IMR-90 (cell line): ENCODE data around the gene ROS1. TPM values are rescaled to one million over a fixed set of nuclear protein-coding genes. Genes with fewer than 3 reads are reported as not detected.

Source experiments
- ATAC-seq: fragments of 200-7000 bp; cut with Tn5 transposase; 2 replicates; pipeline ENCODE4 v1.9.1; 2020; ENCODE audit warnings: low read depth, mild to moderate bottlenecking, moderate library complexity
- BruUV-seq: library from RNA; stranded (reverse); fragments of 400-500 nt; replicated peaks from 2 replicates; lab custom pipeline; 2021; lab: Mats Ljungman, UMichigan
- CTCF ChIA-PET: fragments of 300-600 bp; formaldehyde crosslinking; extraction: SDS; loops from one replicate; lab custom pipeline; 2021; ENCODE audit warnings: antibody characterized with exemption; lab: Yijun Ruan, JAX
- POLR2A ChIA-PET: fragments of 300-600 bp; sonication (Branson Sonifier 250); formaldehyde crosslinking; loops from one replicate; lab custom pipeline; 2022; ENCODE audit warnings: antibody characterized with exemption; ENCODE audit not compliant: unreplicated experiment; lab: Charles Lee
- DNase-seq: peaks from one replicate; pipeline ENCODE4 v3.0.0; 2013
- H2AFZ ChIP-seq: replicated peaks from 2 replicates; pipeline ENCODE3; 2013; ENCODE audit warnings: low read length, mild to moderate bottlenecking; ENCODE audit not compliant: poor library complexity
- H2AK5ac ChIP-seq: 2 replicates; pipeline ENCODE4 v1.6.1; 2013; ENCODE audit warnings: low read depth, low read length, inconsistent platforms
- H2AK9ac ChIP-seq: replicated peaks from 2 replicates; pipeline ENCODE3; 2013; ENCODE audit warnings: mild to moderate bottlenecking, low read depth, low read length, moderate library complexity; ENCODE audit not compliant: poor library complexity
- H2BK120ac ChIP-seq: 2 replicates; pipeline ENCODE4 v1.6.1; 2013; ENCODE audit warnings: low read depth, low read length, inconsistent platforms
- H2BK15ac ChIP-seq: 3 replicates; pipeline ENCODE4 v1.6.1; 2013; ENCODE audit warnings: low read depth, low read length, inconsistent platforms
- H2BK20ac ChIP-seq: 2 replicates; pipeline ENCODE4 v1.6.1; 2013; ENCODE audit warnings: low read depth, mild to moderate bottlenecking, inconsistent platforms, low read length, moderate library complexity
- H2BK5ac ChIP-seq: 2 replicates; pipeline ENCODE4 v1.6.1; 2013; ENCODE audit warnings: mild to moderate bottlenecking, low read depth, low read length, inconsistent platforms; ENCODE audit not compliant: poor library complexity, severe bottlenecking
- H3K14ac ChIP-seq: replicated peaks from 2 replicates; pipeline ENCODE4 v1.6.1; 2013; ENCODE audit warnings: low read depth, low read length, inconsistent platforms
- H3K18ac ChIP-seq: 2 replicates; pipeline ENCODE4 v1.6.1; 2013; ENCODE audit warnings: low read depth, low read length, control low read depth
- H3K23ac ChIP-seq: 2 replicates; pipeline ENCODE4 v1.6.1; 2013; ENCODE audit warnings: low read depth, low read length, inconsistent platforms
- H3K27ac ChIP-seq: 2 replicates; pipeline ENCODE4 v1.5.1; 2013; ENCODE audit warnings: mild to moderate bottlenecking, control low read depth, low read length; ENCODE audit not compliant: insufficient read depth
- H3K27me3 ChIP-seq: 2 replicates; pipeline ENCODE4 v1.6.1; 2013; ENCODE audit warnings: low read length; ENCODE audit not compliant: control insufficient read depth, insufficient read depth
- H3K36me3 ChIP-seq: 2 replicates; pipeline ENCODE4 v1.6.1; 2013; ENCODE audit warnings: low read length, mixed read lengths; ENCODE audit not compliant: control insufficient read depth, insufficient read depth
- H3K4ac ChIP-seq: 2 replicates; pipeline ENCODE4 v1.6.1; 2013; ENCODE audit warnings: low read depth, low read length, inconsistent platforms
- H3K4me1 ChIP-seq: 2 replicates; pipeline ENCODE4 v1.6.1; 2013; ENCODE audit warnings: low read length, mixed read lengths; ENCODE audit not compliant: control insufficient read depth, insufficient read depth
- H3K4me2 ChIP-seq: 2 replicates; pipeline ENCODE4 v1.6.1; 2013; ENCODE audit warnings: low read depth, mild to moderate bottlenecking, control low read depth, low read length, moderate library complexity
- H3K4me3 ChIP-seq: 2 replicates; pipeline ENCODE4 v1.5.1; 2013; ENCODE audit warnings: low read depth, mild to moderate bottlenecking, control low read depth, low read length, moderate library complexity; ENCODE audit not compliant: insufficient read depth
- H3K56ac ChIP-seq: 2 replicates; pipeline ENCODE4 v1.6.1; 2013; ENCODE audit warnings: low read length, inconsistent platforms; ENCODE audit not compliant: insufficient read depth; ENCODE audit errors: extremely low read depth
- H3K79me1 ChIP-seq, 2 experiments: 2 replicates each; pipeline ENCODE4 v1.6.1; 2013; ENCODE audit warnings: low read length in 2 of 2, inconsistent platforms in 1 of 2, low read depth in 1 of 2
- H3K9ac ChIP-seq: 2 replicates; pipeline ENCODE4 v1.6.1; 2013; ENCODE audit warnings: low read depth, low read length, control low read depth
- H3K9me1 ChIP-seq: 2 replicates; pipeline ENCODE4 v1.6.1; 2013; ENCODE audit warnings: low read length, inconsistent platforms; ENCODE audit not compliant: insufficient read depth
- H3K9me3 ChIP-seq: 2 replicates; pipeline ENCODE4 v1.6.1; 2013; ENCODE audit warnings: low read length; ENCODE audit not compliant: control insufficient read depth, insufficient read depth
- H4K20me1 ChIP-seq: 2 replicates; pipeline ENCODE4 v1.6.1; 2013; ENCODE audit warnings: low read length, inconsistent platforms; ENCODE audit not compliant: insufficient read depth
- H4K5ac ChIP-seq: 2 replicates; pipeline ENCODE4 v1.6.1; 2013; ENCODE audit warnings: mild to moderate bottlenecking, low read depth, low read length, control low read depth
- H4K8ac ChIP-seq, 2 experiments: 2 replicates each; pipeline ENCODE4 v1.6.1; 2013; ENCODE audit warnings: low read depth in 2 of 2, low read length in 2 of 2, control low read depth in 1 of 2, inconsistent platforms in 1 of 2
- H4K91ac ChIP-seq: 2 replicates; pipeline ENCODE4 v1.6.1; 2013; ENCODE audit warnings: low read depth, low read length, inconsistent platforms; ENCODE audit not compliant: insufficient read depth
- BHLHE40 ChIP-seq: fragments of 150-350 bp; IDR thresholded peaks from 2 replicates; pipeline ENCODE4 v1.6.1; 2016; ENCODE audit warnings: mild to moderate bottlenecking, low read depth, low read length
- CHD1 ChIP-seq: IDR thresholded peaks from 2 replicates; pipeline ENCODE4 v1.6.1; 2012; ENCODE audit warnings: low read depth, low read length, improper control_type of control experiment
- MAZ ChIP-seq: IDR thresholded peaks from 2 replicates; pipeline ENCODE4 v1.6.1; 2012; ENCODE audit warnings: low read depth, mild to moderate bottlenecking, low read length, improper control_type of control experiment, moderate library complexity, borderline replicate concordance
- MXI1 ChIP-seq: IDR thresholded peaks from 2 replicates; pipeline ENCODE4 v1.6.1; 2012; ENCODE audit warnings: low read depth, mild to moderate bottlenecking, low read length, moderate library complexity, borderline replicate concordance
- NFE2L2 ChIP-seq: fragments of 150-350 bp; IDR thresholded peaks from 2 replicates; pipeline ENCODE4 v1.6.1; 2016; ENCODE audit warnings: low read depth, mild to moderate bottlenecking, low read length
- POLR2A ChIP-seq: IDR thresholded peaks from 2 replicates; pipeline ENCODE4 v1.6.1; 2012; ENCODE audit warnings: mild to moderate bottlenecking, low read depth, low read length
- RAD21 ChIP-seq: IDR thresholded peaks from 2 replicates; pipeline ENCODE4 v1.6.1; 2012; ENCODE audit warnings: low read length, improper control_type of control experiment
- RCOR1 ChIP-seq: IDR thresholded peaks from 2 replicates; pipeline ENCODE4 v1.6.1; 2012; ENCODE audit warnings: mild to moderate bottlenecking, low read length, improper control_type of control experiment; ENCODE audit not compliant: insufficient replicate concordance
- WGBS, 2 experiments: methylation state at CpG; one replicate each; pipeline versions ENCODE4 v1.1.5 to v1.1.7; 2013; ENCODE audit warnings: missing lambda C conversion rate in 2 of 2; ENCODE audit not compliant: insufficient read length in 1 of 2; ENCODE audit errors: extremely low coverage in 2 of 2; 5-methylcytosine and 5-hydroxymethylcytosine counted together
- dilution Hi-C: fragments of 300-500 bp; cut with HindIII; formaldehyde crosslinking; loops from one replicate; pipeline ENCODE4 v1.14.3; 2018; ENCODE audit warnings: low sequenced_read_pairs; ENCODE audit not compliant: unreplicated experiment
- in situ Hi-C: fragments of 300-500 bp; cut with MboI; formaldehyde crosslinking; loops from 3 replicates; pipeline ENCODE4 v1.14.3; 2019; ENCODE audit warnings: low sequenced_read_pairs, inconsistent platforms, mixed read lengths
- intact Hi-C: fragments of 100-400 bp; cut with micrococcal nuclease; formaldehyde crosslinking; loops from 2 replicates; pipeline ENCODE4 v1.10.0; 2022
- polyA plus RNA-seq, 3 experiments: library from polyadenylated mRNA; depleted of rRNA; stranded (reverse); fragments of >200 nt; gene quantifications; 2 replicates each; pipeline ENCODE4 v1.2.3, GENCODE V29; 2012; ENCODE audit warnings: low replicate concordance in 1 of 3
- total RNA-seq: library from RNA; depleted of rRNA; stranded (reverse); fragments of >200 nt; gene quantifications from 2 replicates; pipeline ENCODE4 v1.2.3, GENCODE V29; 2012
- TF ChIP-seq, protein P1 (sequence below): conservative IDR thresholded peaks from 2 replicates; pipeline ENCODE4 v1.5.1; 2012; ENCODE audit warnings: mild to moderate bottlenecking, low read depth, low read length, improper control_type of control experiment
- TF ChIP-seq, protein P2 (sequence below): fragments of 150-350 bp; IDR thresholded peaks from 2 replicates; pipeline ENCODE4 v1.6.1; 2017; ENCODE audit warnings: mild to moderate bottlenecking, antibody characterized with exemption, low read length, low read depth

The ROS1 gene
- total and polyA plus RNA-seq, 2 of the 4 experiments (the other 2 are of a cell fraction), result under 0.01 to 0.03 TPM

DNA sequence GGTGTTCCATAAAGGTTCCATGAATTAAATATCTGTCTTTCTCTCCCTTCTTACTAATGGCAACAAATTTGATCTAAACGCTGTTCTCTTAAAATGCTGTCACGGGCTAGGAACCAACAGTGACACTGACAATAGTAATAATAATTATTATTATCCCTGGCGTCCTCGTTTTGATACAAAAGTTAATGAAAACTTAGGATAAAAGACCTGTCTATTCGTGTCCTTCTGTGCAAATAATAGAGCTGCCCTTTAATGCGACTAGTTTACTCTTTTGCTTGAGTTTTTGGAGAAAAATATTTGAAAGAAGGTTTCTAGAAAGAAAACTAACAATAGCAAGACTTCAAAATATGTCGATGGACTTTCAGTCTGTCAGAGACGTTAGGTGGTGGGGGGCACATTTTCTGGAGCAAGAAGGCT, 156.1 kb downstream of the ROS1 start:
- H3K56ac ChIP-seq, result no peak overlapping the region
- intact Hi-C loops (no loop called here), in situ Hi-C loops (no loop called here), dilution Hi-C loops (no loop called here)
- no peak for DNase-seq
- H2BK120ac ChIP-seq, result no peak overlapping the region
- H3K27me3 ChIP-seq, result peaks cover 71% of the 10 kb centered on the region
- H3K14ac ChIP-seq, result no peak overlapping the region
- no CpG with 5 or more reads among the region's 8 CpGs for WGBS, 2 experiments
- H2AFZ ChIP-seq, result no peak overlapping the region
- CTCF ChIA-PET, result no interaction called here
- H3K79me1 ChIP-seq, result no peaks in the 10 kb centered on the region
- H3K36me3 ChIP-seq, result no peaks in the 10 kb centered on the region
- H4K8ac ChIP-seq, result no peak overlapping the region
- no peak overlapping the region; the same call in 1 of the 2 replicates for H3K4me2 ChIP-seq
- no peak overlapping the region for H2BK15ac ChIP-seq
- H2BK5ac ChIP-seq, result no peak overlapping the region
- TF ChIP-seq MAZ, result no peak
- no peak for TF ChIP-seq NFE2L2
- no peak for TF ChIP-seq RCOR1
- no peak for TF ChIP-seq POLR2A
- no peak for TF ChIP-seq RAD21
- no peak for TF ChIP-seq MXI1
- TF ChIP-seq, protein P1, sequence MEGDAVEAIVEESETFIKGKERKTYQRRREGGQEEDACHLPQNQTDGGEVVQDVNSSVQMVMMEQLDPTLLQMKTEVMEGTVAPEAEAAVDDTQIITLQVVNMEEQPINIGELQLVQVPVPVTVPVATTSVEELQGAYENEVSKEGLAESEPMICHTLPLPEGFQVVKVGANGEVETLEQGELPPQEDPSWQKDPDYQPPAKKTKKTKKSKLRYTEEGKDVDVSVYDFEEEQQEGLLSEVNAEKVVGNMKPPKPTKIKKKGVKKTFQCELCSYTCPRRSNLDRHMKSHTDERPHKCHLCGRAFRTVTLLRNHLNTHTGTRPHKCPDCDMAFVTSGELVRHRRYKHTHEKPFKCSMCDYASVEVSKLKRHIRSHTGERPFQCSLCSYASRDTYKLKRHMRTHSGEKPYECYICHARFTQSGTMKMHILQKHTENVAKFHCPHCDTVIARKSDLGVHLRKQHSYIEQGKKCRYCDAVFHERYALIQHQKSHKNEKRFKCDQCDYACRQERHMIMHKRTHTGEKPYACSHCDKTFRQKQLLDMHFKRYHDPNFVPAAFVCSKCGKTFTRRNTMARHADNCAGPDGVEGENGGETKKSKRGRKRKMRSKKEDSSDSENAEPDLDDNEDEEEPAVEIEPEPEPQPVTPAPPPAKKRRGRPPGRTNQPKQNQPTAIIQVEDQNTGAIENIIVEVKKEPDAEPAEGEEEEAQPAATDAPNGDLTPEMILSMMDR, result no peak
- TF ChIP-seq, protein P2, sequence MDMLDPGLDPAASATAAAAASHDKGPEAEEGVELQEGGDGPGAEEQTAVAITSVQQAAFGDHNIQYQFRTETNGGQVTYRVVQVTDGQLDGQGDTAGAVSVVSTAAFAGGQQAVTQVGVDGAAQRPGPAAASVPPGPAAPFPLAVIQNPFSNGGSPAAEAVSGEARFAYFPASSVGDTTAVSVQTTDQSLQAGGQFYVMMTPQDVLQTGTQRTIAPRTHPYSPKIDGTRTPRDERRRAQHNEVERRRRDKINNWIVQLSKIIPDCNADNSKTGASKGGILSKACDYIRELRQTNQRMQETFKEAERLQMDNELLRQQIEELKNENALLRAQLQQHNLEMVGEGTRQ, result no peak
- TF ChIP-seq CHD1, result no peak
- no peak for TF ChIP-seq BHLHE40
- H3K9me1 ChIP-seq, result no peaks in the 10 kb centered on the region
- no peaks in the 10 kb centered on the region; the same call in 1 of the 2 replicates for H3K4me1 ChIP-seq
- ATAC-seq, result no peak
- H2AK5ac ChIP-seq, result no peak overlapping the region
- H3K27ac ChIP-seq, result no peak overlapping the region
- H4K91ac ChIP-seq, result no peak overlapping the region
- no peak overlapping the region for H3K4ac ChIP-seq
- H3K9ac ChIP-seq, result no peak overlapping the region
- no peak overlapping the region for H3K23ac ChIP-seq
- no peak overlapping the region for H4K5ac ChIP-seq
- no peaks in the 10 kb centered on the region for H4K20me1 ChIP-seq
- POLR2A ChIA-PET, result no interaction called here
- H2AK9ac ChIP-seq, result no peak overlapping the region
- H3K18ac ChIP-seq, result no peak overlapping the region
- H3K4me3 ChIP-seq, result no peak overlapping the region
- H2BK20ac ChIP-seq, result no peak overlapping the region
- no TSS peak for BruUV-seq
- no peaks in the 10 kb centered on the region; the same call in 1 of the 2 replicates for H3K9me3 ChIP-seq
